DMS 273 (cell line): Measurements from ENCODE around the gene RRP1B.

Experiments used
- DNase-seq: peaks from one replicate; lab custom pipeline; 2025; ENCODE audit not compliant: unreplicated experiment; lab: John Stamatoyannopoulos, UW

The RRP1B gene

DNA sequence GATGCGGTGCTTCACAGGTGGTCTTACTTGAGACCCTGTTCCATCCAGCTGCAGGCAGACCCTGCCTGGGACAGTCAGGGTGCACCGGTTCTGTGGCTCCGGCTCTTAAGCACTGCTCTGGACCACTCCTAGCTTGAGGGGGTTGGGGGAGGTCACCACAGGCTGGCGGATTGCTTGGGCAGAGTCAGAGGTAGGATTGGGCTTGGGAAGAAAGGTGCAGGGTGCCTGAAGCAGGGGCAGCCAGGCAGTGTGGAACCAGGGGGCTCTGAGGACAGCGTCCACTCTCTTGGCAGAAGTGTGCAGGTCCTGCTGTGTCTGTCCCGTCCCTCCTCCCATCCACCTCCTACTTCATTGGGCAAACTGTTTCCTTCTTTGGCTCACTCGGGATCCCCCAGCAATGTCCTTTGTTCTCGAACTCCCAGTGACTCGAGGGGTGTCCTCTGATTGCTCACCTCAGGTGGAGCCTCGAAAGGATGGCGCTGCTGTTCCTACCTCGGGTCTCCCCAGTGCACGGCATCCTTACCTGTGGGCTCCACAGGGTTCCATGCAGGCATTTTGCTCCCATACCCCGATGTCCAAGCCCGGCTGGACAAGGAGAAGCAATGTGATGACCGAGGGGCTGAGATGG, 61.3 kb downstream of the RRP1B start:
- no peak for DNase-seq

DNA sequence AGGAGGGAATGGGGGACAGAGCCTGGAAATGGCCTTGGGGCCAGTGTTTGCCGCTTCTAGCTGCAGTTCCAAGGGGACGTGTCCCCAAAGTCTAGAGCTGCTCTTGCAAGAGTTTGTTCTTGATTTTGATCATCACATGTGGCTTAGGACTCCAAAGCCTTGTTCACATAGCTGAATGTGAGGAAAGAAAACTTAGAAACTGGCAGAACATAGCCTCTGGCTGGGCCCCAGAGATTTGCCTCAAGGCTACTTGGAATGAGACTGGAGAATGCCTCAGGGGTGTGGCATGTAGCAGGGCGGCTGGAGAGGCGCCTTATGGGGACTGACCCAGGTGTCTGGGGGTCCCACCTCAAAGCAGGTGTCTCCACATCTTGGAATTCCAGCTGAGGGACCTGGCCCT, 61.8 kb downstream of the RRP1B start:
- DNase-seq = no peak

DNA sequence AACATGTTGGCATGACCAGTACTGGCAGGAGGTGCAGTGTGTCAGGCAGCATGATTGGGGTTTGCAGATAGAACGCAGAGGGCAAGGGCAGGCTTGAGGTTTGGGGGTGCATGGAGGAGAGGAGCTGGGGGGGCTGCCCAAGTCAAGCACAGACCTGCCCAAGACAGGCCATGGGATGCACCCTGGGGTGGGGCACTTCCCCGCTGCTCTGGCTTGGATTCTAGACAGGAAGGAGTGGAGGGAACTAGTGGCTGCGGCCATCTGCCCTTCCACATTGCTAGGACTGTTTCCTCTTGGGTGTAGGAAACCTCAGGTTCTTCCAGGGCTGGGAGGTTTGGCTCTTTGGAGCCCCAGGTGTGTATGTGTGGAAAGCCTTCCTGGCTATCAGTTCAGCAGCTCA, 62.6 kb downstream of the RRP1B start:
- DNase-seq = no peak

GRCh38 chr21:43723648-43724047, 64.3 kb downstream of the RRP1B start:
- DNase-seq = no peak

DNA sequence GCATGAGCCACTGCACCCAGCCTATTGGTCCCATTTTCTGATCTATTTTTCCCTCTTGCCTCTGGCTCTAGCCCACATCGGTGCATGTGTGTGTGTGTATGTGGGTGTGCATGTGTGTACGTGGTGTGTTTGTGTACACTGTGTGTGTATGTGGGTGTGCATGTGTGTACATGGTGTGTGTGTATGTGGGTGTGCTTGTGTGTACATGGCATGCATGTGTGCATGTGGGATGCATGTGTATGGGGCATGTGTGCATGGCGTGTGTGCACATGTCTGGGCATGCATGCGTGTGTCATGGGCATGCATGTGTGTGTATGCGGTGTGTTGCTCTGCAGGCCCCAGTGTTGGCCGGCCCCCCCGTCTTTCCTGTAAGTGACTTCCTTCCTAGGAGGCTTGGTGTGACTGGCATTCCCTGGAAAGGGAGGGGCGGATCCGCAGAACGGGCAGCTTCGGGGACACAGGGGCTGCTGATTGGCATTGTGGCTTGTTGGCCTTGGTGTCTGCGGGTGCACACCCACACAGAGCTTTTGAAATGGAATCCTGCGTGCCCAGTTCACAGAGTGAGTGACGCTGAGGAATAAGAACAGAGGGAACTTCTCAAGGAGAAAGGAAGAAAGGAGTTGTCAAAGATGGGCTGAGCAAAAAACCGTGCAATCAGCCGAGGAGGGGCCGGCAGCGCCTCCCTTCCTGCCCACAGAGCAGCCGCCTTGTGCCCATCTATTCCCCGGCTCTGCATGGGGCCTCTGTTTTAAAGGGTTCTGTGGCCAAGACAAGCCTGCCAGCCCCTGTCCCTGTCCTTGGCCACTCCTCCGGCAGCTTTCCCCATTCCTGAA, 67.5 kb downstream of the RRP1B start:
- DNase-seq = no peak

DNA sequence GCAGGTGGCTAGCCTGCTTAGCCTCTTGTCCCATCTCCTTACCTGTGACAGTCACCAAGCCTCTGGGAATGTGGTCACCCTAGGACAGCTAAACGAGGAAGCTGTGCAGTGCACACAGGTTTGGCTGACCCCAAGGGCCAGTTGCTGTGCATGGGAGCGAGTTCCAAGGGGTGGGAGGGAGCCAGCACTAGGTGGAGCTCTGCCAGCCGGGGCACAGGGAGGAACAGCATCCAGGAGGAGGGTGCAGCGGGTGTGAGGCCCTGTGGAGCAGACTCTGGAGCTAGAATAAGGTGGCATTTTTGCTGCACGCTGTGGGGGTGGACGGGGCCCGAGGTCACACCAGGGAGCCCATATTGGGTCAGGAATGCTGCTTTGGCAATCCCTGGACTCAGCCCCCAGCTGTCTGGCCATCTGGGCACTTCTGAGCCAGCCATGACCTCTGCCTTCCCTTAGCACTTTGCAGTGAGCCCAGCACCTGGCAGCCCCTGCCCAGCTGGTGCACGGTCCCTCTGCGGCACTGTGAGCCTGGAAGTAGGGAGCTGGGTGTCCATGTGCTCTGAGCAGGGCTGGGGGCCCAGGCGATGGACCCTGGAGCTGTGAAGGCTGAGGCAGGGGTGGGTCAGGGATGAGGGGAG, 68.3 kb downstream of the RRP1B start:
- DNase-seq = peak; percentile 77

DNA sequence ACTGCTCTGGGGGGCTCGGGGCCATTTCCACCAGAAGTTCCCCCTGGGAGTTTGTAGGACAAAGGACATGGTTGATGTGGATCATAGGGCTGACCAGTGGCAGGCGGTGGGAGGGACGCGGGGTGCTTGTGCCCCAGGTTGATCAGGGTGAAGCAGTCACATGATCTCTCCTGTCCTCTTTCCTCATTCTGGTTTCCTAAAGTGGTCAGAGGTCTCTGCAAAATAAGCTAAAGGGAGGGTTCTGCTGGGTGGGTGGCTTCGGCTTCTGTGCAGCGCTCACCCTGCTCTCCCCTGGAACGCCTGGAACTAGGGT, 68.8 kb downstream of the RRP1B start:
- no peak for DNase-seq

- no peak for DNase-seq
Measured at GRCh38 chr21:43728467-43729390, 69.4 kb downstream of the RRP1B start.

DNA sequence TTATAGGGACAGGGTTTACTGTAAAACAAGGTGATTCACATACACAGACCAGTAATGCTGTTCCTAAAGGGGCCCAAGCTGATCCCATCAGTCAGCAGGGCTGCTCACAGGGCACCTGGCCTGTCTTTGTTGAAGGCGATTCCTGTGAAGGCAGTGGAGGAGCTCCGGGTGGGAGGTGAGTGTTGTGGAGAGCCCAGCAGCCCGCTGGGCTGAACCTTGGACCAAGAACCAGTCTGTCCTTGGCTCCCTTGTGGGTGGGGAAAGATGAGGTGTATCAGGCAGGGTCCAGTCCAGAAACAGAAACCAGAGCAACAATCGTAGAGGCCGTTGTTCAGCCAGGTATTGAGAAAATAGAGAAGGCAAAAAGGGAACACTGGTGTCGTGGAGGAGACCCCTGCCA, 72.1 kb downstream of the RRP1B start:
- no peak for DNase-seq

DNA sequence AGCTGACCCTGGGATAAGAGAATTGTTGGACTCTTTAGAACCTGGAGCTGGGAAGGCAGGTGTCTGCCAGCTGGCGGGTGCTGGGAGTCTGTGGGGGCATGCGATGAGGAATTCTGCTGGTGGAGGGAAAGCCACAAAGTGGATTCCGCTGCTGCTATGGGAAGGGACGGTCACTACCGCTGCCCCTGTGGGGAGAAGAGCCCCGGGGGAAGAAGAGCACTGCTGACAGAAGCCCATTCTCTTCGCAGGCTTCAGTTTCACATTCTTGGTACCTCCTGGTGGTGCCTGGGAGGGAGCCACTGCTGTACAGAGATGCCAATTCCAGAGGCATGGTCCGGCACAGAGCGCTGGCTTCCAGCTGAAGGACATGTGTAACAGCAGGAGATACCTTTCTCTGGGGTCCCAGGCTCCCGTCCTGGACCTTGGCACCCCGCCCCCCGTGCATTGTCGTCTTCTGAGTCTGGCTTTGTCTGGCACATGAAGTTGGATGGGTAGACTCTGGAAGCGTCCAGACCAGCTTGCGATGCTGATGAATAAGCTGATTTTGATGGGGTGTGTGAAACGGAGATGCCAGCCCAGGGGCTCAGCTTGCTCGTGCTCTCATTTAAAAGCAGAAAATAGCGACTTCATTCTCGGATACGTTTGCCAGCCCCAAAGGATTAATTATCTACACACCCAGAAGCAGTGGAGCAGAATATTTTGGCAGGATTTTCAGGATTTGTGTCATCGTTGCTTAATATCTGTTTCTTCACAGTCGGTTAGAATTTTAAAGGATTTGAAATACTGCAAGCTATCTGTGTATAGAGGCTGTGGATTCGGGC, 72.7 kb downstream of the RRP1B start:
- DNase-seq = peak; percentile 52

DNA sequence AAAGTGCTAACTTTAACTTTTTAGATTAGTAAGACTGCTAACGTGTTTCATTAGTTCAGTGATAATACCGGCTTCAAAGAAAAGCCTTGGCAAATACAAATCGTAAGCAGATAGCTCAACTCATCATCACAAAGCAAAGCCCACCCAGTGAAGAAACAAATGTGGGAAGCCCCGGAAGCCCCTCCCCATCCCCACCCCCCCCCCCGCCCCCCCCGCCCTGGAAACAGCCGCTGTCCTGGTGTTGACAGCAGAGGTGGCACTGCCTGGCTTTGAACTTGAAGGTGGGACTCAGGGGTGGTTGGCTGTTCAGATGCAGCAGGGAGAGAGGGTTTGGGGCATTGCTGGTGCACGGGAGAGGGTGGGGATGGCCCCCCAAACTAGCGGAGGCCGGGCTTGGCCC, 73.7 kb downstream of the RRP1B start:
- DNase-seq = no peak

DNA sequence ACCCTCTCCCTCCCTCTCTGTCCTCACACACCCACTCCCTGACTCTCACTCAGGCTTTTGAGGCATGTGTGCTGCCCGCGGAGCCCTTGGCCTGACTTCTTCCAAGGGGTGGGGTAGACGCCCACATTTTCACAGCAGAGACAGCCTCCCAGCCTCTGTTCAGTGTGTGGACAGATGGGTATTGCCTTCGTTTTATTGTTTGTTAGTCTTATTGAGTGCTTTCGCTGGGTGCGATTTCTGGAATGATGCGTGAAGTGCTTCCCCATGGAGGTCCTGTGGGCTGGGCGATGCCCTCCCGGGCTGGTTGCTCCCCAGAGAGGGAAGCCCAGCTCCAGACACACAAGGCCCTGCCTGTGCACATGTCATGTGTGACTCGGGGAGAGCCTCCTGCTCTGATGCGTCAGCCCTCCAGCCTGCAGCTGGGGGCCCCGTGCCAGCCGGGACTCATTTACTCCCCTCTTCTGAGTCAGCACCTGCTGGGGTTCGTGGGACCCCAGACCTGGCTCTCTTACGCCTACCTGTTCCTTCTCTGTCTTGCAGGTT, 74.2 kb downstream of the RRP1B start:
- peak; percentile 59 for DNase-seq

DNA sequence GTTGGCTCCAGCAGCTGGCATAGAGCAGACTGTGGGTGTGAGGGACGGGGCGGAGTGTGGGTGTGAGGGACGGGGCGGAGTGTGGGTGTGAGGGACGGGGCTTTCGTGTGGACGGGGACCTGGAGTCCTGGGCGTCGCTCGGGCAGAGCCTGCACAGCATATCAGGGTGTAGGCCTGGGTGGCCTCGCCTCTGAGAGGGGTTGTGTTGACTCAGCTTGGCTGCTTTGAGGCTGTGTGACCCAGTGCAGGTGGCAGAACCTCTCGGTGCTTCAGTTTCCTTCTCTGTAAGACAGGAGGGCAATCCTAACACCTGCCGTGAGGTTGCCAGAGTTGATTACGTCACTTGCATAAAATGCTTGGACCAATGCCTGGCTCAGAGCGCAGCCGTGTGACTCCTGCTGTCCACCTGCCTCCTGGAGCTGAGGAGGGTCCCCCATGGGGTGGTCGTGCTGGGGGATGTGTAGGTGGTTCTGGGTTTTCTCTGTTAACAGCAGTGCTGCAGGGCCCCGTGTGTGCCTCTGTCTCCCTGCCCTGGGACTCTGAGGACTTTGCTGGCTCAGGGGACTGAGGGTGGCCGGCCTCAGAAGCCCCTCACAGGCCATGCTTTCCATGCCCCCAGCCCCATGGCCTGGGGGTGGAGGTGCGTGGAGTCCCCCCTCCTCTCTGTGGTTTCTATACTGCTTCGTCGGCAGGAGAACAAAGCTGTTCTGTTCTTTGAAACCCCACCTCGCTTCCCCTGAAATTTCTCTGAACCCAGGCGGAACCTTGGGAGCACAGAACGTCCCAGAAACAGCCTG, 75.0 kb downstream of the RRP1B start:
- peak; percentile 44 for DNase-seq

DNA sequence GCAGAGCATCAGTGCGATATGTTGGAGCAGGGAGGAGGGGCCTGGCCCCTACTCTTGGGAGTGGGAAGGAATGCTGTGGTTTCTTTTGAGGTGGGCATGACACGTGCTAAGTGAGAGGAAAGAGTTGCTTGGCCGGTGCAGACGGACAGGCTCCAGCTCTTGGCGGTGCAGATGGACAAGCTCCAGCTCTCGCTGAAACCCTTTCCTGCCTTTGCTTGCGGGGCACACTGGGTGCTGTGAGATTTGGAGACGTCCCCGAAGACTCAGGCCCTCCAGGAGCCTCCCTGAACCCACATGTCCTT, 75.5 kb downstream of the RRP1B start:
- DNase-seq = no peak

DNA sequence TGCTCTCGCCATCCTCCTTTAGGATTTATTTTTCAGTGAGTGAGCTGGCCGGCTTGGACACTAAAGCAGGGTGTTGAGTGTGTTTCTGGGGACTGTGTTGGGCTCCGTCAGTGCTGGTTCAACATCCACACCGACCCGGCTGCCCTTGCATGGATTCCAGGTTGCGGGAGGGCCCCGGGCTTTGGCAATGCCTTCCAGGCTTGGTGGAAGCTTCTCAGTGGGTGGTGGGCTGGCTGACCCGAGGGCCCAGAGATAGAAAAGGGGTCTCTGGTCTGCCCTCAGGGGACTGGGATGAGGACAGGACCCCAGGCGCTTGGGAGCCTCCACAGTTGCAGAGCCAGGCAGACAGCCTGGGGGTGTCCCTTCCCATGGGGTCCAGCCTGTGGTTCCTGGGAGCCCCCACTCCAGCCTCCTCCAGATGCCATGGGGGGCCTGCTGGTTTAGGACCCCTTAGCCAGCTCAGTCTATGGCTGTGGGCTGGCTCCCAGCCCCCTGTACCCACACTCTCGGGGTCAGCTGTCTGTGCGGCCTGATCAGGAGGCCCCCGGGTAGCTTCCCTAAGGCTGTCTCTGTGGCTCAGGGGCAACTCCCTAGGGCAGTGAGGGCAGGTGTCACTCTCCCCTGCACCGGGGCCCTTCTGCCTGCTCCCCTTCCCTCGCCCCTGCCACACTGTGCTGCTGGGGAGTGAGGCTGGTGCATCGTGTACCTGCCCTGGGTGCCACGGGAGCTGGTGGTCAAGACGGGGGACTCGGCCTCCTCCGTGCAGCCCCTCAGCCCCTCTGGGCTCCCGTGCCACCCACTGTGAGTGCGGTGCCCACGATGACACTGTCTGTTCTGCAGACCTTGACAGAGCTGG, 76.1 kb downstream of the RRP1B start:
- no peak for DNase-seq

DNA sequence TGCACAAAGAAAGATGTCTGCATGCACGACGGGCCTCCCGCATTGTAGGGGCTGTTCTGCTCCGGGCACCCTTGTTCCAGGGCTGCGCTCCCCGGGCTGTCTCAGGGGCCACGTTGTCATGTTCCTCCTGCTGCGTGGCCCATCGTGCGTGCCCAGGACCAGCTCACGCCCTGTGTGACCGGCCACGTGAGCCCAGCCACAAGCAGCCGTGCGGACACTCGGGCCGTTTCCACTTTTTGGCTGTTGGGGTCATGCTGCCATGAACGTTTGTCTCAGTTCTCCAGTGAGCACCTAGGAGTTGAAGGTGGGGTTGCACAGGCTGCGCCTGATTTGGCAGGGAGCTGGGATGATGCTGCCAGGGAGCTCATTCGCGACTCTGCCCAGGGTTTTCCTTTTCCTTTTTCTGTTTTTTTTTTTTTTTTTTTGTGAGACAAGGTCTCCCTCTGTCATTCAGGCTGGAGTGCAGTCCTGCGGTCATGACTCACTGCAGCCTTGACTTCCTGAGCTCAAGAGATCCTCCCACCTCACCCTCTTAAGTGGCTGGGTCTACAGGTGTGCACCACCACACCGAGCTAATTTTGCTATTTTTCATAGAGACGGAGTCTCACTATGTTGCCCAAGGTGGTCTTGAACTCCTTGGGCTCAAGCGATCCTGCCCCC, 77.0 kb downstream of the RRP1B start:
- no peak for DNase-seq

- DNase-seq = no peak
Measured at GRCh38 chr21:43737158-43737950, 78.0 kb downstream of the RRP1B start.
